GM10847 (cell line): ENCODE data around the gene SS18.

Experiments used
- POLR2A ChIP-seq: IDR thresholded peaks from 2 replicates; pipeline ENCODE4 v1.6.1; 2011; ENCODE audit not compliant: insufficient read length; ENCODE audit errors: extremely low read depth

SS18 gene

GRCh38 chr18:26034850-26035497 lies 55.4 kb downstream of the SS18 start:
- no peak for TF ChIP-seq POLR2A

GRCh38 chr18:26022585-26022984 lies 67.8 kb downstream of the SS18 start:
- no peak for TF ChIP-seq POLR2A

- no peak for TF ChIP-seq POLR2A
Measured at GRCh38 chr18:26021061-26021754, 69.2 kb downstream of the SS18 start.

GRCh38 chr18:26017929-26018328 lies 72.5 kb downstream of the SS18 start:
- no peak for TF ChIP-seq POLR2A

GRCh38 chr18:26014462-26014861 lies 76.0 kb downstream of the SS18 start:
- no peak for TF ChIP-seq POLR2A

- TF ChIP-seq POLR2A = no peak
Measured at GRCh38 chr18:26008619-26009018, 81.8 kb downstream of the SS18 start.

GRCh38 chr18:26008096-26008495 lies 82.3 kb downstream of the SS18 start:
- no peak for TF ChIP-seq POLR2A

- TF ChIP-seq POLR2A = no peak
Measured at GRCh38 chr18:26005950-26006349, 84.5 kb downstream of the SS18 start.

GRCh38 chr18:26004832-26005231 lies 85.6 kb downstream of the SS18 start:
- no peak for TF ChIP-seq POLR2A

GRCh38 chr18:26003817-26004216 lies 86.6 kb downstream of the SS18 start:
- TF ChIP-seq POLR2A = no peak

GRCh38 chr18:26003356-26003755 lies 87.1 kb downstream of the SS18 start:
- no peak for TF ChIP-seq POLR2A

- no peak for TF ChIP-seq POLR2A
Measured at GRCh38 chr18:26002375-26002910, 88.0 kb downstream of the SS18 start.

GRCh38 chr18:25998461-25998860 lies 92.0 kb downstream of the SS18 start:
- TF ChIP-seq POLR2A = no peak

- TF ChIP-seq POLR2A = no peak
Measured at GRCh38 chr18:25992566-25992965, 97.8 kb downstream of the SS18 start.

GRCh38 chr18:25990473-25990872 lies 99.9 kb downstream of the SS18 start:
- no peak for TF ChIP-seq POLR2A

GRCh38 chr18:25985707-25986394 lies 104.6 kb downstream of the SS18 start:
- no peak for TF ChIP-seq POLR2A

- no peak for TF ChIP-seq POLR2A
Measured at GRCh38 chr18:25983730-25984129, 106.7 kb downstream of the SS18 start.

GRCh38 chr18:25982961-25983360 lies 107.5 kb downstream of the SS18 start:
- no peak for TF ChIP-seq POLR2A
